Keratinocyte (primary cell): ENCODE results near the gene SNRPF. TPM values are rescaled to one million over a fixed set of nuclear protein-coding genes. Genes with fewer than 3 reads are reported as not detected.

ENCODE experiments used
- DNase-seq: peaks from one replicate; pipeline ENCODE4 v3.0.0-alpha.2; 2011; ENCODE audit warnings: low read depth, missing footprints, low spot score
- FAIRE-seq: peaks from 2 replicates; lab custom pipeline; 2011; peaks lifted over from hg19 to GRCh38; lab: Jason Lieb, UNC
- H2AFZ ChIP-seq: 2 replicates; pipeline ENCODE4 v1.6.0; 2012; ENCODE audit warnings: low read length, control low read depth, inconsistent platforms; ENCODE audit not compliant: control insufficient read depth
- H3K27ac ChIP-seq: 2 replicates; pipeline ENCODE4 v1.5.1; 2011; ENCODE audit warnings: low read length; ENCODE audit not compliant: control insufficient read depth, insufficient read depth
- H3K27me3 ChIP-seq: 3 replicates; pipeline ENCODE4 v1.6.0; 2011; ENCODE audit warnings: low read length; ENCODE audit not compliant: control insufficient read depth, insufficient read depth; ENCODE audit errors: extremely low read depth
- H3K36me3 ChIP-seq, 2 experiments: 2 replicates in 1 of 2; 3 replicates in 1 of 2; pipeline ENCODE4 v1.5.1; 2011; ENCODE audit warnings: low read length in 2 of 2, mild to moderate bottlenecking in 1 of 2; ENCODE audit not compliant: control insufficient read depth in 2 of 2, insufficient read depth in 2 of 2; ENCODE audit errors: extremely low read depth in 1 of 2
- H3K4me1 ChIP-seq: 3 replicates; pipeline ENCODE4 v1.5.1; 2011; ENCODE audit warnings: low read length; ENCODE audit not compliant: control insufficient read depth, insufficient read depth; ENCODE audit errors: extremely low read depth
- H3K4me2 ChIP-seq: 3 replicates; pipeline ENCODE4 v1.6.0; 2011; ENCODE audit warnings: low read depth, low read length; ENCODE audit not compliant: control insufficient read depth, insufficient read depth; ENCODE audit errors: extremely low read depth
- H3K4me3 ChIP-seq, 3 experiments: fragments of 200-600 bp in 1 of 3; sonication (generic) in 1 of 3; 2 replicates in 2 of 3; 3 replicates in 1 of 3; pipeline ENCODE4 v1.5.1; 2011 to 2016; ENCODE audit warnings: low read length in 3 of 3, mild to moderate bottlenecking in 3 of 3, control low read depth in 2 of 3, inconsistent platforms in 1 of 3, low read depth in 1 of 3, mixed read lengths in 1 of 3, mixed run types in 1 of 3, moderate library complexity in 1 of 3; ENCODE audit not compliant: control insufficient read depth in 2 of 3, insufficient read depth in 2 of 3; ENCODE audit errors: extremely low read depth in 1 of 3
- H3K79me2 ChIP-seq: 2 replicates; pipeline ENCODE4 v1.6.0; 2012; ENCODE audit warnings: low read length; ENCODE audit not compliant: control insufficient read depth, insufficient read depth
- H3K9ac ChIP-seq: 3 replicates; pipeline ENCODE4 v1.6.0; 2011; ENCODE audit warnings: low read length; ENCODE audit not compliant: control insufficient read depth, insufficient read depth; ENCODE audit errors: extremely low read depth
- H3K9me1 ChIP-seq: 3 replicates; pipeline ENCODE4 v1.6.0; 2011; ENCODE audit warnings: low read length; ENCODE audit not compliant: control insufficient read depth, insufficient read depth; ENCODE audit errors: extremely low read depth
- H3K9me3 ChIP-seq: 2 replicates; pipeline ENCODE4 v1.5.1; 2012; ENCODE audit warnings: low read depth, low read length; ENCODE audit not compliant: control insufficient read depth
- H4K20me1 ChIP-seq: 3 replicates; pipeline ENCODE4 v1.6.0; 2011; ENCODE audit warnings: low read length; ENCODE audit not compliant: control insufficient read depth, insufficient read depth; ENCODE audit errors: extremely low read depth
- CTCF ChIP-seq, 3 experiments: IDR thresholded peaks in 1 of 3; conservative IDR thresholded peaks in 1 of 3; optimal IDR thresholded peaks in 1 of 3; 2 replicates in 2 of 3; 3 replicates in 1 of 3; pipeline versions ENCODE3 to v1.5.1; 2011; ENCODE audit warnings: low read length in 3 of 3, mild to moderate bottlenecking in 3 of 3, moderate library complexity in 2 of 3, control low read depth in 1 of 3, inconsistent platforms in 1 of 3; ENCODE audit not compliant: insufficient read depth in 2 of 3; ENCODE audit errors: extremely low read depth in 1 of 3
- EZH2 ChIP-seq: IDR thresholded peaks from one replicate; pipeline ENCODE4 v1.6.1; 2012; ENCODE audit warnings: inconsistent platforms, mild to moderate bottlenecking, low read length, moderate library complexity
- dilution Hi-C: fragments of 300-500 bp; cut with MboI; formaldehyde crosslinking; loops from one replicate; pipeline ENCODE4 v1.7.0; 2020; ENCODE audit warnings: low sequenced_read_pairs; ENCODE audit not compliant: extremely low pct_ligation_motif_present
- polyA plus RNA-seq, 5 experiments: library from polyadenylated mRNA; depleted of rRNA in 3 of 5; stranded (reverse) in 3 of 5; stranded (forward) in 1 of 5; unstranded in 1 of 5; fragments of >200 nt; gene quantifications; 1 replicate in 1 of 5; 2 replicates in 3 of 5; 3 replicates in 1 of 5; pipeline versions ENCODE4 v1.2.1 to v1.2.3, GENCODE V29; 2011 to 2012; ENCODE audit warnings: missing spikeins in 2 of 5, low read depth in 1 of 5, low replicate concordance in 1 of 5

SNRPF gene
- polyA plus RNA-seq, 1 donor (not counting 4 experiments of a cell fraction or from before 2014, with no cell fraction given) = 34.7 TPM

- Histone ChIP-seq H3K4me1 (peaks cover 11% of the 10 kb centered on the region), H3K27ac (peak overlapping the region; percentile 88), H3K4me2 (peak overlapping the region; percentile 97), H4K20me1 (no peaks in the 10 kb centered on the region), H3K79me2 (peaks cover 60% of the 10 kb centered on the region), H3K27me3 (no peaks in the 10 kb centered on the region), H2AFZ (no peak overlapping the region), H3K9ac (peak overlapping the region; percentile 93), H3K9me3 (no peaks in the 10 kb centered on the region), H3K9me1 (no peaks in the 10 kb centered on the region), H3K36me3 (peaks cover 4 to 12% of the 10 kb centered on the region in 2 experiments), H3K4me3 (peak overlapping the region; percentile 82 to 86 (median 86))
- dilution Hi-C loops = no loop called here
- FAIRE-seq (no peak), DNase-seq (no peak)
- TF ChIP-seq EZH2 (no peak), CTCF (optimal IDR thresholded peaks at IDR 0.05 in 1 of 3, IDR thresholded peaks at IDR 0.05 in 1 of 3, conservative IDR thresholded peaks at IDR 0.05 in 1 of 3; ENCODE audit: extremely low read depth in 1 of 3, insufficient read depth in 2 of 3, low read length in 3 of 3) (no peak)
Observed at GRCh38 chr12:95859947-95860850, 1.4 kb downstream of the SNRPF start.

- H3K9ac ChIP-seq = no peak overlapping the region
- H3K27me3 ChIP-seq = no peaks in the 10 kb centered on the region
- no peak overlapping the region for H3K4me3 ChIP-seq
- no peak overlapping the region for H2AFZ ChIP-seq
- H3K9me3 ChIP-seq = no peaks in the 10 kb centered on the region
- peaks cover 60% of the 10 kb centered on the region for H3K79me2 ChIP-seq
- H3K36me3 ChIP-seq = peaks cover 5 to 12% of the 10 kb centered on the region in 2 experiments
- no peak overlapping the region for H3K27ac ChIP-seq
- dilution Hi-C loops = no loop called here
- DNase-seq (no peak), FAIRE-seq (no peak)
- H4K20me1 ChIP-seq = no peaks in the 10 kb centered on the region
- no peaks in the 10 kb centered on the region for H3K9me1 ChIP-seq
- TF ChIP-seq CTCF (optimal IDR thresholded peaks at IDR 0.05 in 1 of 3, IDR thresholded peaks at IDR 0.05 in 1 of 3, conservative IDR thresholded peaks at IDR 0.05 in 1 of 3; ENCODE audit: extremely low read depth in 1 of 3, insufficient read depth in 2 of 3, low read length in 3 of 3) (no peak), EZH2 (no peak)
- H3K4me1 ChIP-seq = peaks cover 11% of the 10 kb centered on the region
- no peak overlapping the region for H3K4me2 ChIP-seq
Observed at GRCh38 chr12:95862038-95862437, 3.3 kb downstream of the SNRPF start.
